Cerebellar nuclear complex (tissue), 1 donor: Measurements from ENCODE around the gene PDE6B.
"Not testable (repeated sequence)": the region's sequence is repeated elsewhere in the genome, so short reads cannot be mapped to it uniquely, and the experiment has no call there.

Experiments
- DNase-seq, 2 experiments: peaks; one replicate each; lab custom pipeline; 2025; lab: John Stamatoyannopoulos, UW

The PDE6B gene

GRCh38 chr4:622071-622995, 3.0 kb upstream of the PDE6B start:
- no peak for DNase-seq

- DNase-seq, result no peak
Measured at GRCh38 chr4:622996-623913, 2.1 kb upstream of the PDE6B start.

GRCh38 chr4:623914-624566, 1.3 kb upstream of the PDE6B start:
- no peak for DNase-seq

- DNase-seq, result no peak
Measured at GRCh38 chr4:625631-626161, 323 bp downstream of the PDE6B start.

GRCh38 chr4:626201-627091, 1.1 kb downstream of the PDE6B start:
- no peak for DNase-seq

- DNase-seq, result no peak
Measured at GRCh38 chr4:627347-628125, 2.2 kb downstream of the PDE6B start.

- DNase-seq, result no peak
Measured at GRCh38 chr4:628311-628741, 3.0 kb downstream of the PDE6B start.

- no peak for DNase-seq
Measured at GRCh38 chr4:628821-629635, 3.7 kb downstream of the PDE6B start.

- no peak for DNase-seq
Measured at GRCh38 chr4:629636-629914, 4.2 kb downstream of the PDE6B start.

- no peak for DNase-seq
Measured at GRCh38 chr4:629915-630641, 4.7 kb downstream of the PDE6B start.

GRCh38 chr4:630656-631055, 5.3 kb downstream of the PDE6B start:
- DNase-seq, result no peak

- no peak for DNase-seq
Measured at GRCh38 chr4:632196-632790, 6.9 kb downstream of the PDE6B start.

- DNase-seq, result no peak
Measured at GRCh38 chr4:632926-633325, 7.6 kb downstream of the PDE6B start.

GRCh38 chr4:633406-633805, 8.0 kb downstream of the PDE6B start:
- DNase-seq, result no peak

GRCh38 chr4:633976-634598, 8.7 kb downstream of the PDE6B start:
- DNase-seq, result no peak

- DNase-seq, result no peak
Measured at GRCh38 chr4:634599-634985, 9.2 kb downstream of the PDE6B start.

- not testable (repeated sequence) for DNase-seq
Measured at GRCh38 chr4:635066-635835, 9.9 kb downstream of the PDE6B start.
